SU-DHL-6 (cell line): Measurements from ENCODE around the gene CHST14.

Experiments used
- CTCF ChIP-seq: fragments of 200-600 bp; sonication (generic); IDR thresholded peaks from one replicate; pipeline ENCODE4 v1.5.1; 2017; ENCODE audit warnings: antibody characterized with exemption, mild to moderate bottlenecking, low read length, moderate library complexity; ENCODE audit not compliant: insufficient read depth, poor library complexity, severe bottlenecking
- EZH2phosphoT487 ChIP-seq: fragments of 200-600 bp; sonication (generic), shearing (Covaris generic); conservative IDR thresholded peaks from 2 replicates; pipeline ENCODE4 v1.6.1; 2018; ENCODE audit warnings: mild to moderate bottlenecking, antibody characterized with exemption, low read length, moderate library complexity, mixed read lengths

GRCh38 chr15:40437752-40438687 is 32.8 kb upstream of the CHST14 start:
- TF ChIP-seq CTCF (no peak), EZH2phosphoT487 (no peak)
